GM19043 (cell line): Measurements from ENCODE around the gene DTYMK.

Experiments used
- ATAC-seq: cut with Tn5 transposase; IDR thresholded peaks from one replicate; pipeline ENCODE4 v1.9.1; 2021; ENCODE audit warnings: low read depth; ENCODE audit not compliant: unreplicated experiment

DTYMK gene

GRCh38 chr2:241629762-241630435, 56.7 kb downstream of the DTYMK start:
- no peak for ATAC-seq

- ATAC-seq, result no peak
These were observed 58.9 kb downstream of the DTYMK start for GRCh38 chr2:241627675-241628074.
